Stimulated activated CD4-positive, alpha-beta T cell treated with anti-CD3 and anti-CD28 coated beads, Interleukin-1b, Interleukin-23, amount 100 ng/mL, for 4 hours (primary cell): ENCODE results near the gene NUDT16L1.

ENCODE experiments used
- DNase-seq, 2 donors: peaks; one replicate each; pipeline ENCODE4 v3.0.0-alpha.2; 2020; ENCODE audit warnings: low read depth in 2 of 2

The NUDT16L1 gene

DNA sequence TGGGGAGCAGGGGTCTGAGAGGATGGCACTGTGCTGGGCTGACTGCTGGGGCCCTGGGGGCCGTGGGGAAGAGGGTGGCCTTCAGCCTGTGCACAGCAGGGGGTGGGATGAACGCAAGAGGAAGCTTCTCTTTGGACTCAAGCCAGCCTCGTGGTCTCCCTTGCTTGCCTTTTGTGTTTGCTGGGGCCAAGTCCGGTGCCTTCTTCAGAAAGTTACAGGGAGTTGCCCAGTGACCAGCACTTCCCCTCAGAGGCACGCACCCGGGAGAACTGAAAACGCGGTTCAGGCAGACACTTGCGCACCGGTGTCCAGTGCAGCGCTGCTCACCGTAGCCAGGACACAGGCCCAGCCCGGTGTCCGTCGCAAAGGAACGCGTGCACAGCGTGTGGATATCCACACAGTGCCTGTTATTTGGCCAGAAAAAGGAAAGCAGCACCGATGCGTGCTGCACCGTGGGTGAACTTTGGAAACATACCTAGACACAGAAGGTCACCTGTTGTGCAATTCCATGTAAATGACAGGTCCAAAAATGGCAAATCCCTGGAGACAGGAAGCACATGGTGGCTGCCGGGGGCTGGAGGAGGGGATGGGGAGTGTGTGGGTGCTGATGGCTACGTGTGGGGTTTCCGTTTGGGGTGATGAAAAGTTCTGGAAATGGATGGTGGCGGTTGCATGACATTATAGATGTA is 29.4 kb upstream of the NUDT16L1 start:
- DNase-seq = no peak

DNA sequence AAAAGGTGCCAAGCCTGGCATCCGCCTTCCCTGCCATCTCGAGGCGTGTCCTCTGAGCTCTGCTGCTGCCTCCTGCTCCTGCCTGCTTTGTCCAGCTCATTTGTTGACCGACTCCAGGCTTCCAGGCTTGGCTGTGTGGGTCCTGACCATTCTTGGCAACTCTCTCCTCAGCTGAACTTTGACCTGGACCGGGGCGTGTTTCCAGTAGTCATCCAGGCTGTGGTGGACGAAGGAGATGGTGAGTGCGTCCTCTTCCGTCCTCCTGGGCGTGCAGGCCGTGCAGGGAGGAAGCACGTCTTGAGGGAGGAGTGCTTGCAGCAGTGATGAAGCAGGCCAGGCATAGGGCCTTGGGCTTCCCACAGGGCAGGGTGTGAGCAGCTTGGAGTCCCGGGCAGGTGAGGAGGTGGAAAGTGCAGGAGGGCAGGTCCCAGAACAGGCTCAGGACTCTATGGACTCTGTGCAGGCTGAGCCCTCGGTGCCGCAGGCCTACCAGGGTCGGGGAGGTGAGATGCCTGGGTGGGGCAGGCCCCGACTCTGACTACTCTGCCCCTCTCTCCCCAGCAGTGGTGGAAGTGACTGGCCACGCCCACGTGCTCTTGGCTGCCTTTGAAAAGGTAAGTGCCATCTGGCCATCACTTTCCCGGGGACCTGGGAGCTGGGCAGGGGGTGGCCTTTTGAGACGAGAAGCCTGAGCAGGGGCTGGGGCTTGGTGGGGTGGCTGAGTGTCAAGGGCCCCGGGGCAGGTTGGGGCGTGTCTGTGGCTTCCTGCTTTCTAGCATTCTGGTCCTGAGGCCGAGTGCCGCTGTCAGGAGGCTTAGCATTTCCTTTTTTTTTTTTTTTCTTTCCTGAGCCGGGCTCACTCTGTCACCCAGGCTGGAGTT is 28.6 kb upstream of the NUDT16L1 start:
- peak; percentile 20 to 24 for DNase-seq

DNA sequence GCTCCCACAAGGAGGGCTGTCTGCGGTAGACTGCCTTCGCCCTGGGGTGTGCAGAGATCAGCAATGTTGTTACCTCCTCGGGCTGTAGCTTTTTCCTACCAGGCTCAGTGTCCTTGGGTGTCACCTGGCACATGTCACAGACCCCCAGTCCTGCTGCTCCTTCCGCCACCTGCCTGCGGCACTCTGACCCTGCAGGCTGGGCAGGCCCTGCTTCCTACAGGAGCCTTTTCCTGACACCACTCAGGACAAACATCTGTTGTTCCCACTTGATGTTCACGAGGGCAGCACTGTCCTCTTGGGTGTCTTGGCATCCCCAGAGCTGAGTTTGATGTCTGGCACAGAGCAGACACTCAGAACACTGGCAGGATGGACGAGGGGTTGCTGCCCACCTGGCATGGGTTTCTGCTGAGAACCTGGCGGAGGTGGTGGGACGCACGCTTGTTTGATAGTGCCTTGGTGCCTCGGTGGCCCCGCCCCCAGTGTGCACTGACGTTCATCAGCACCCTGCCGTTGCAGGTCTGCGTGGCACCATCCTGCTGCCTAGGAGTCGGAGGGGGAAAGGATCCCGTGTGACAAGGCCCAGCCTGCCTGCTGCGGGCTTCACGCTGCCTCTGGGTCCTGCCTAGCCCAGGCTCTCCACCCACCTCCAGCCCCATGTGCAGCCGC is 26.7 kb upstream of the NUDT16L1 start:
- no peak for DNase-seq

DNA sequence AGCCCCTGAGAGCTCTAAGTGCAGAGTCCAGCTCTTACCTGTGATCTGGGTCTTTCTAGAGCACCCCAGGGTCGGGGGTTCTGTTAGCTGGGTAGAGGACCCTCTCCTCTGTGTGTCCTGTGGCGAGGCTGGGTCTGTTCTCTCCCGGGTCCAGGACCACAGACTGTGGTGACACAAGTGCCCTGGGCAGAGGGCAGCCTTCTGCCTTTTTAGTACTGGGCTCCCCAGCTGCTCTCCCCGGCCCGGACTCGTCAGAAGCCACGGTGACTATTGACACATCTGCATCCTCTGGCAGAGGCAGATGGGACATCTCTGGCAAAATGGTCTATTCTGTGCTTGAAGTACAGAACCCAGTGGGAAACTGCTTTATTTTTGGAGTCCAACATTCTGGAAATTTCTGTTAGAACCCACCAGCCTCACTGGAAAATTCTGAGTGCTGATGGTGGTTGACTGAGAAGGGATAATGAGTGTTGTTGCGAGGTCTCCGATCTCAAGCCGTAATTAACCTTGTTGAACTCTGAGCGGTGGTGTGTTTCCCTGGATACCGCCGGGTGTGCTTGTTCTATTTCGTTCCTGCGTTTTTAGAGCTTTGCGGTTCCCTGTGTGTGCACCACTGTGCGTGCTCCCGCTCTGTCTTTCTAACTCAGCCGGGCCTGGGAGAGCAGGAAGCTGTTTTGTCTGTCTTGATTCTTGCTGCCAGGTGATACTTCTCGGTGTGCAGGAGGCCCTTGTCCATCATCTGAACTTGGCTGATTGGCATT is 26.0 kb upstream of the NUDT16L1 start:
- no peak for DNase-seq

- DNase-seq = no peak
Measured at GRCh38 chr16:4668313-4668960, 24.9 kb upstream of the NUDT16L1 start.

- DNase-seq = no peak
Measured at GRCh38 chr16:4673387-4674046, 19.8 kb upstream of the NUDT16L1 start.

- DNase-seq = no peak
Measured at GRCh38 chr16:4674926-4675530, 18.3 kb upstream of the NUDT16L1 start.

DNA sequence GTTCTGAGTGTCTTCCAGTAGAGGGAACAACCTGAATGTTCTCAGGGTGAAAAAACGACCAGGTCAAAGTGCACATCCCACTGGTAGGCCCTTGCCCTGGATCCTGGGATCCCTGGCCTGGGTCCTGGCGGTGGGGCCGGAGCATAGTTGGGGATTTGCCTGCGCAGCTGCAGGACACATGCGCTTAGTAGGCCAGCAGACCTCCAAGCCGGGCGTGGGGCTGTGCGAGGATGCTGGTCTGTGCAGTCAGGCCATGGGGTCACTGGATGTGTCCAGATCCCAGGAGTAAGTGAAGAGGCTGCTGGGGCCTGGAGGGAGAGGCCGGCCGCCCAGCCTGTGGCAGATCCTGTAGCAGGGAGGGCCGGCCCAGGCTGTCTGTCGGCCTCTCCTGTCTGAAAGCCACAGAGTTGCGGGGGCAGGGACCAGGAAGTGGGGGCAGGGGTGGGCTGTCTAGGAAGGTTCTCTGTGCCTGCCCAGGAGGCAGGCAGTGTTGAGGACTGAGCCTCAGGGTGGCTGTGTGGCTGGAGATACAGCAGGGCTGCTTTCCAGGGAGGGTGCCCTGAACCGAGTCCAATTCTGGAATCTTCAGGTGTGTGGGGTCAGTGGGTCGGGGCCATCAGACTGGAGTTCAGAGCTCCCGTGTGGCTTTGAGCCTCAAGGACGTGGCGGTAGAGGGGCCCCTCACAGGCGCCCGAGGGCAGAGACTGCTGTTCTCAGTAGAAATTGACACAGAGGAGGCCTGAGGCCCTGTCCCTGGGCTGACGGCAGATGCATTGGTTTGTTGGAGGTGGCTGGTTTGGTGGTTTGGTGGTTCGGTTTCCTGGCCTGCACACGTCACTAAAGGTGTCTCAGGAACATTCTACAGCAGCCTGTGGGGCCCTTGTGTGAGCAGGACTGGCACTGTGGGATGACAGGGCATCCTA is 17.2 kb upstream of the NUDT16L1 start:
- DNase-seq = peak; percentile 18 to 21

GRCh38 chr16:4676831-4677230 is 16.5 kb upstream of the NUDT16L1 start:
- DNase-seq = no peak

DNA sequence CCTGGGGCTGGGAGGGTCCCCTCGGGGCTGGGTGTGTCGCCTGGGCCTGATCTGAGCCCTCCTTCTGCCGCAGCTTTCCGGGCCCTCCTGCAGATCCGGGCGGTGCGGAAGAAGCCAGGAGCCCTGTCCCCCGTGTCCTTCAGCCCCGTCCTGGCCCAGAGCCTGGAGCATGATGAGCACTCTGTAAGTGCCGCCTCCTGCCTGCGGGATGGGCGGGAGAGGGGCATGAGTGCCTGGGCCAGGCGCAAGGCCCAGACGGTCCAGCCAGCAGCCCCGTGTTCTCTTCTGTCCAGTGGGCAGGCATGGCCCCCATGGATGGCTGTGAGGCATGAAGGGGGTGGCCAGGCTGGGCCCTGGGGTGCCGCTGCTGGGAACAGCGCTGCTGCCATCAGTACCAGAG is 16.0 kb upstream of the NUDT16L1 start:
- no peak for DNase-seq

DNA sequence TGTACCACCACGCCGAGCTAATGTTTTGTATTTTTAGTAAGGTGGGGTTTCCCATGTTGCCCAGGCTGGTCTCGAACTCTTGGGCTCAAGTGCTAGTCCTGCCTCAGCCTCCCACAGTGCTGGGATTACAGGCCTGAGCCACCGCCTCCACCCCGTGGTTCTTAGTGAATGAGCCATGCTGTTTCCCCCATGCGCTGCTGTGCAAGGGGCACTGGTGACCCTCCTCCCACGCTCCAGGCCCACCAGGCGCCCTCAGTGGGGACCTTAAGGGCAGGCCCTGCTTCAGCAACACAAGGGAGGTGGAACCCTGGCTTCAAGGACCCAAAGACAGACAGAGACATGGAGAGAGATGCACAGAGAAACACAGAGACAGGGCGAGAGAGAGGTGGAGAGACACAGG is 15.4 kb upstream of the NUDT16L1 start:
- DNase-seq = no peak

DNA sequence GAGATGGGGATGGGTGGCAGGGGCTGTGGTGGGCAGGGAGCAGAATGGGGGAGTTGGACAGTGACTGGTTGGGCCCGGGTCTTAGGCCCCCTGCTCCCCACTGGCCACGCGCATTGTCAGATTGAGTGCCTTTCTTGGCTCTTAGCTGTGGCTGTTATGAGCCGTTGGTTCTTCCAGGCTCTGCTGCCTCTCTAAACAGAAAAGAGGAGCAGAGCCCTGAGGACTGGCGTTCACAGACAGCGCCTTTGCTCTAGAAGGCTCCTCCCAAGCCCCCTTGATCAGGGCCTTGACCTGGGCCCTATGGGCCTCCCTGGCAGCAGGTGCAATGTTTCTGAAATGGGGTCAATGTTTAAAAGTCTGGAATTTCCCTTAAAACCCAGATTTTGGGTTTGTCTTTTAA is 14.8 kb upstream of the NUDT16L1 start:
- no peak for DNase-seq

- no peak for DNase-seq
Measured at GRCh38 chr16:4679156-4679849, 14.1 kb upstream of the NUDT16L1 start.

DNA sequence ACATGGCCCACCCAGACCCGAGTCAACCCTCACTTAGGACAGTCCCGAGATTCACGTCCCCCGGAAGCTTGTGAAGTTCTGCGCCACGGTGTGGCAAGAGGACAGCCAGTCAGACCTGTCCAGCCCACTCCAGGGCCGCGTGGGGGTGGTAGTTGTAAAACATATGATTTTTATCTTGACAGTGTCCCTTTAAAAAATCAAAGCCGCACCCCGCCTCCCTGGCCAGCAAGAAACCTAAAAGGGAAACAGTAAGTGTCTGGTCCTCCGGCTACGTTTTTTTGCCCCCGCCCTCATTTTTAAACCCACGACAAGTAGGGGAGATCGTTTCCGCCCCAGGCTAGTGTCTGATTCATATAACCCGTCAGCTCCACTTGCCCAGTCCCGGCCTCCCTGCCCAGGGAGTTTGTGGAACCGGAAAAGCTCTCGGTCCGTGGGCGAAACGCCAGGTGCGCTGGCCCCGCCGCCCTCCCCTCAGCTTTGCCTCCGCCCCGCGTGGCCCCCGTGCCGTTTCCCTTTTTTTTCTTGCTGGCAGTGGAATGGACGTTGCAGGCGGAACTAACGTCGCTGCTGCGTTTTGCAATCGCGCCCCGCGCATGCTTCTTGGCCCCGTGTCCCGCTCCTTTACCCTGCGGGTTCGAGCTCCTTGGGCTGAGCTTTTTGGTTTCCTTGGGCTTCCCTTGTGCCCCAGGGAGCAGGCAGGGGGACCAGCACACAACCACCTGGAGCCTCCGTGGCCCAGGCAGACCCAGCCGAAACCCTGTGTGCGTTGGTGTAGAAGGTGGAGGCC is 13.3 kb upstream of the NUDT16L1 start:
- DNase-seq = no peak

- DNase-seq = no peak
Measured at GRCh38 chr16:4680673-4681470, 12.5 kb upstream of the NUDT16L1 start.

- DNase-seq = no peak
Measured at GRCh38 chr16:4681471-4682083, 11.8 kb upstream of the NUDT16L1 start.
